ENCODE measurements around the gene GRIN1.

The GRIN1 gene

DNA sequence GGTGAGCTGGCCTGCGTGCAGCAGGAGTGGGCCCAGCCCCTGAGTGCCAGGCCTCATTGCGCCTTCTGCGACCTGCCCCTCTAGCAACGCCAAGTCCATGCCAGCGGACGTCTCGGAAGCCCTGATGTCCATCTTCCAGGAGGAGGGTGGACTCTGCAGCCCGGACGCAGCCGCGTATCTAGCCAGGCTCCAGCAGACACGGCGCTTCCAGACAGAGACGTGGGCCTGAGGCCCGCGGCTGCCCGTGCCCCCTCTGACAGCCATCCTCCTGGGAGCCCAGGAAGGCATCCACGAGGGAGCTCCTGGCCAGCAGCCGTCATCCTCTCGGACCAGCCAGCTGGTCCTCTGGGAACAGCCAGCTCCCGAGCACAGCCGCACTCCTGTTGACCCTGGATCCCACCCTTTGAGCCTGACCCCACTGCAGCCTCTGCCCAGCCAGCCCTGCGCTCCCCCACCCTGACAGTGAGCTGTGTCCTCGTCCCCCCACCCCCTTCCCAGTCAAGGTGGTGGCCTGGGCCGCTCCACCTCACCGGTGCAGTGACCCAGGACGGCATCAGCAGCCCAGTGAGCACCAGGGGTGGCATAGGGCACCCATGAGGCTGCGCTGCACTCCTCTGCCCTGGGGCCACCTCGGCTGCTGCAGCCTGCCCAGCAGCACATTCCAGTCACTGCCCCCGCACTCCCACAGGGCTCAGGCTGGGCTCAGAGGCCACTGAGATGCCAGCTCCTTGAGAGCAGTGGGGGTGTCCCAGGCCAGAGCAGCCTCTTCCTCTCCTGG lies 77.4 kb downstream of the GRIN1 start:
- no peak for DNase-seq (ENCODE audit: low spot score)

DNA sequence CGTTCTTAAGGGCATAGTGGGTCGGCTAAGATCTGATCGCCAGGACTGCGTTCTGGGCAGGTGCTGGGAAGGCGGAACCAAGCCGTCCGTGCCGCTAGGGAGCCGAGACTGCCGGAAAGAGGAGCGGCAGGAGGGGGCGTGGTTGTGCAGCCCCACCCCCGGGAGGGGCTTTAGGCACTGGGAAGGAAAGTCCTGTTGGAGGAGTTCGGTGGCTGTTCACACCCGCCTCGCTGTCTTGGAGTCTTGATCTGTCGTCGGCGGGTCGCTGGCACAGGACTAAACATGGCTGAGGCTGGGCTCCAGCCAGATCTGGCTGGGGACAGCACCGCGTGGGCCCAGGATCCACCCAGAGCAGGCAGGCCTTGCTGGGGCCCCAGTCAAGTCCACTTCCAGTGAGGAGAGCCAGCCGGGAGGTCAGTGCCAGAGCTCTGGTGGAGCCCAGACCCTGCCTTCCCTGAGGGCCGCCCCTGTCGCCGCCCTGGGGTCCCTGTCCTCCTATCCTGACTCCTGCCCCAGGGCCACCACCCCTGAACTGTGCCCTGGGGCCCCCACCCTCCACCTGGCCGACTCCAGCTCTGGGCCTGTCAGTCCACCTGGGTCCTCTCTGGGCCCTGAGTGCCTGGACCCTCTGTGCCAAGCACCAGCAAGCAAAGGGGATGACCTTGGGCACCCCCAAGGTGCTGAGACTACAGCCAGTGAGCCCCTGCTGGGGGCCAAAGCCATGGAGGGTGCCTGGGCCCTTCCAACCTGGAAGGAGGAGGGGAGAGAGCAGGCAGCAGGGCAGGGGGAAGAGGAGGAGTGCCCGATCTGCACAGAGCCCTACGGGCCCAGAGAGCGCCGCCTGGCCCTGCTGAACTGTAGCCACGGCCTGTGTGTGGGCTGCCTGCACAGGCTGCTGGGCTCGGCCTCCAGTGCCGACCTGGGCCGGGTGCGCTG lies 78.6 kb downstream of the GRIN1 start:
- DNase-seq (ENCODE audit: low spot score) = no peak

DNA sequence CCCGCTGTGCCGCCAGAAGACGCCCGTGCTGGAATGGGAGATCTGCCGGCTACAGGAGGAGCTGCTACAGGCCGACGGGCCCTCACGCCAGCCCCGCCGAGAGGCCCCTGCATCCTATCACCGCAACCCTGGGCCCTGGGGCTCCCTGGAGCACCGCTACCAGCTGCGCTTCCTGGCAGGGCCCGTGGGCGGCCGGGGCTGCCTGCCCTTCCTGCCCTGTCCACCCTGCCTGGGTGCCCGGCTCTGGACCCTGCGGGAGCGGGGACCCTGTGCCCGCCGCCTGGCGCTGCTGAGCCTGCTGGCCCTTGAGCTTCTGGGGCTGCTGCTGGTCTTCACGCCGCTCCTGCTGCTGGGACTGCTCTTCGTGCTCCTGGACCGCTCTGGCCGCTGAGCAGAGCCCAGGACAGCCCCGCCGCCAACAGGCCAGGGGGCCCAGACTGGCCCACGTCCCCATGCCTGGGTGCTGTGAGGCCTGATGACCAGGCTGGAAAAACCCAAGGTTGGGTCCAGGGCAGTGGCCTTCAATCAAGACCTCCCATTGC lies 79.3 kb downstream of the GRIN1 start:
- no peak for DNase-seq (ENCODE audit: low spot score)

Measured in CD4-positive, alpha-beta T cell treated with Interleukin-6 at 100 ng/mL for 8 hours (primary cell).